HEK293 (cell line): Measurements from ENCODE around the gene F10.

ENCODE experiments used
- ATF2 ChIP-seq: fragments of 450-650 bp; formaldehyde crosslinking; IDR thresholded peaks from 2 replicates; pipeline ENCODE4 v1.5.1; 2016; ENCODE audit warnings: missing biosample characterization, missing genetic modification characterization, low read depth
- CTCF ChIP-seq: fragments of 450-650 bp; formaldehyde crosslinking; IDR thresholded peaks from 2 replicates; pipeline ENCODE4 v1.5.1; 2016; ENCODE audit warnings: missing biosample characterization, missing genetic modification characterization
- KLF9 ChIP-seq: fragments of 450-650 bp; formaldehyde crosslinking; IDR thresholded peaks from 2 replicates; pipeline ENCODE4 v1.5.1; 2016; ENCODE audit warnings: missing biosample characterization, missing genetic modification characterization, low read depth
- MYNN ChIP-seq: fragments of 450-650 bp; formaldehyde crosslinking; IDR thresholded peaks from 2 replicates; pipeline ENCODE4 v1.5.1; 2016; ENCODE audit warnings: missing biosample characterization, missing genetic modification characterization, borderline replicate concordance
- OSR2 ChIP-seq: fragments of 450-650 bp; formaldehyde crosslinking; IDR thresholded peaks from 2 replicates; pipeline ENCODE4 v1.5.1; 2016; ENCODE audit warnings: missing biosample characterization, missing genetic modification characterization
- SP2 ChIP-seq: fragments of 450-650 bp; formaldehyde crosslinking; IDR thresholded peaks from 2 replicates; pipeline ENCODE4 v1.5.1; 2016; ENCODE audit warnings: missing biosample characterization, missing genetic modification characterization
- TCF7L2 ChIP-seq: IDR thresholded peaks from 2 replicates; pipeline ENCODE4 v1.6.1; 2011; ENCODE audit warnings: low read depth, mild to moderate bottlenecking, inconsistent platforms, low read length, moderate library complexity, borderline replicate concordance
- ZNF121 ChIP-seq: fragments of 450-650 bp; formaldehyde crosslinking; IDR thresholded peaks from 2 replicates; pipeline ENCODE4 v1.5.1; 2016; ENCODE audit warnings: missing biosample characterization, missing genetic modification characterization
- ZNF140 ChIP-seq: fragments of 450-650 bp; formaldehyde crosslinking; IDR thresholded peaks from 2 replicates; pipeline ENCODE4 v1.5.1; 2016; ENCODE audit warnings: missing biosample characterization, missing genetic modification characterization
- ZNF311 ChIP-seq: fragments of 450-650 bp; formaldehyde crosslinking; IDR thresholded peaks from 2 replicates; pipeline ENCODE4 v1.5.1; 2017; ENCODE audit warnings: missing biosample characterization, missing genetic modification characterization, borderline replicate concordance
- ZNF335 ChIP-seq: fragments of 450-650 bp; formaldehyde crosslinking; conservative IDR thresholded peaks from 2 replicates; pipeline ENCODE4 v1.5.1; 2016; ENCODE audit warnings: missing biosample characterization, missing genetic modification characterization
- ZNF660 ChIP-seq: fragments of 450-650 bp; IDR thresholded peaks from 2 replicates; pipeline ENCODE4 v1.5.1; 2018; ENCODE audit warnings: missing biosample characterization, mild to moderate bottlenecking, missing genetic modification characterization
- ZNF777 ChIP-seq: fragments of 450-650 bp; formaldehyde crosslinking; IDR thresholded peaks from 2 replicates; pipeline ENCODE4 v1.5.1; 2017; ENCODE audit warnings: missing biosample characterization, missing genetic modification characterization, borderline replicate concordance
- ZSCAN23 ChIP-seq: fragments of 450-650 bp; formaldehyde crosslinking; IDR thresholded peaks from 2 replicates; pipeline ENCODE4 v1.5.1; 2016; ENCODE audit warnings: missing biosample characterization, missing genetic modification characterization

GRCh38 chr13:113110852-113111315 is 11.7 kb upstream of the F10 start:
- no peak for TF ChIP-seq ZNF777 (tag by site-specific recombination)
- no peak for TF ChIP-seq KLF9
- no peak for TF ChIP-seq CTCF (tag by site-specific recombination)
- TF ChIP-seq ZSCAN23 (tag by site-specific recombination), result no peak
- no peak for TF ChIP-seq ZNF335 (tag by site-specific recombination)
- no peak for TF ChIP-seq ZNF660 (tag by site-specific recombination)
- TF ChIP-seq TCF7L2, result no peak
- TF ChIP-seq ZNF311 (tag by site-specific recombination), result no peak
- TF ChIP-seq MYNN (tag by site-specific recombination), result no peak
- TF ChIP-seq ATF2 (tag by site-specific recombination), result no peak
- TF ChIP-seq ZNF121 (tag by site-specific recombination), result no peak
- no peak for TF ChIP-seq ZNF140 (tag by site-specific recombination)
- TF ChIP-seq OSR2, result no peak
- TF ChIP-seq SP2 (tag by site-specific recombination), result no peak
